Measurements from ENCODE around the gene TNIK. TPM values are rescaled to one million over a fixed set of nuclear protein-coding genes. Genes with fewer than 3 reads are reported as not detected.

Gene TNIK
- total and polyA plus RNA-seq, 2 of the 13 experiments (the other 11 are each of a cell fraction or from before 2014, with no cell fraction given) = 0.15 to 0.22 TPM

DNA sequence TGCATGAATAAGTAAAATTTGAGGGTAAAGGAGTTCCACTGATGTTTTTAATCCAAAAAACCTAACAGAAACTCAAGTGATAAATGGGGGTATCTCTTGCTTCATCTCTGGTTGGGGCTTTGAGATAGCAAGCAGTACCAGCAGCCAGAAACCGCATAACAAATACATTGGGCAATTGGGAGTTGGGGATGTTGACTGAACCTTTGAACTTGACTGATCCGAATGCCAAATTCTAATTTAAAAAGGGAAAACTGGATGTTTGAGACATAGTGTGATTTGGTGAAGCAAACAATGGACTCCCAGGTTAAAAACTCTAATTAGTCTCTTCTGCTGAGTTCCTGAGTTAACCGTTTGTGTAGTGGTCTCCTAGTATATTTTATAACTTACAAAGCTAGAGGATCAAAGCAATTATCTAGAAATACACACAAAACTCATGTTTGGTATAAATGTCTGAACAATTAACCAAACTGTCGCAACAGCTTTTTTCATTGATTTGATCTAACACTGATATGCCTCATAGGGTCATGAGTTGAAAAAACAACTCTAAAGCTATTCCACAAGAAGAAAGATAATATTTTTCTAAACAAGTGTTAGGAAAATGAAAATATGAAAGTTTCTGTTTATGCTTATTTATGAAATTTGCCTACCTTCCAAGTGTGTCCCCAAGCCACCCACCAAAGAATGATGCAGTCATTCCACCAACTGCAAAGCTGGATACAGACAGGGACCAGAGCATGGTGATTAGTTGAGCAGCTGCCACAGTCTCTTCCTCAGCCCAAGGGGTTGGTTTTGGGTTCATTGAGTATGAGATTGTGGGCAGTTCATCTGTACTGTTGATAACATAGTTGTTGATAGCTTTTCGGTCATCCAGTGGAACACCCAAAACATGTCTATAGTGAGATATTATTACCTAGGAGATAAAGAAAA, 446.1 kb downstream of the TNIK start (continued):
- TF ChIP-seq ZNF563 (CRISPR knock-in tag; IDR thresholded peaks at IDR 0.05) (no peak), ATRX (CRISPR knock-in tag; IDR thresholded peaks at IDR 0.05; ENCODE audit: borderline replicate concordance) (no peak), SMAD3 (CRISPR knock-in tag; IDR thresholded peaks at IDR 0.05) (peak; percentile 85), ZNF329 (CRISPR knock-in tag; IDR thresholded peaks at IDR 0.05; ENCODE audit: low read depth) (no peak), SCMH1 (CRISPR knock-in tag; IDR thresholded peaks at IDR 0.05; ENCODE audit: borderline replicate concordance) (no peak), TCF7 (IDR thresholded peaks at IDR 0.05; ENCODE audit: low read depth) (peak; percentile 96), ZNF451 (CRISPR knock-in tag; IDR thresholded peaks at IDR 0.05) (no peak), ZNF577 (CRISPR knock-in tag; IDR thresholded peaks at IDR 0.05; ENCODE audit: borderline replicate concordance, low read depth) (no peak), KDM1A (CRISPR knock-in tag; IDR thresholded peaks at IDR 0.05) (peak; percentile 59; the same call in 1 of the 2 replicates), PREB (CRISPR knock-in tag; IDR thresholded peaks at IDR 0.05) (no peak), FOSL1 (CRISPR knock-in tag; IDR thresholded peaks at IDR 0.05; ENCODE audit: borderline replicate concordance) (peak; percentile 57; the same call in 1 of the 2 replicates), NR0B2 (CRISPR knock-in tag; IDR thresholded peaks at IDR 0.05) (no peak), TBL1XR1 (IDR thresholded peaks at IDR 0.05; ENCODE audit: borderline replicate concordance, low read length, partially characterized antibody) (peak; percentile 89), MXD3 (CRISPR knock-in tag; IDR thresholded peaks at IDR 0.05) (no peak), ZNF343 (CRISPR knock-in tag; IDR thresholded peaks at IDR 0.05) (no peak), ZNF550 (CRISPR knock-in tag; IDR thresholded peaks at IDR 0.05; ENCODE audit: borderline replicate concordance) (no peak), ZBTB20 (CRISPR knock-in tag; IDR thresholded peaks at IDR 0.05; ENCODE audit: borderline replicate concordance, low read depth) (0 out of 2 replicates have a peak, but pooled peaks have one; percentile 40), ZNF124 (CRISPR knock-in tag; IDR thresholded peaks at IDR 0.05) (0 out of 2 replicates have a peak, but pooled peaks have one; percentile 49), NFIC (IDR thresholded peaks at IDR 0.05; ENCODE audit: low read length) (peak; percentile 99), KLF6 (CRISPR knock-in tag; IDR thresholded peaks at IDR 0.05) (no peak)
- TF ChIP-seq, protein P1, sequence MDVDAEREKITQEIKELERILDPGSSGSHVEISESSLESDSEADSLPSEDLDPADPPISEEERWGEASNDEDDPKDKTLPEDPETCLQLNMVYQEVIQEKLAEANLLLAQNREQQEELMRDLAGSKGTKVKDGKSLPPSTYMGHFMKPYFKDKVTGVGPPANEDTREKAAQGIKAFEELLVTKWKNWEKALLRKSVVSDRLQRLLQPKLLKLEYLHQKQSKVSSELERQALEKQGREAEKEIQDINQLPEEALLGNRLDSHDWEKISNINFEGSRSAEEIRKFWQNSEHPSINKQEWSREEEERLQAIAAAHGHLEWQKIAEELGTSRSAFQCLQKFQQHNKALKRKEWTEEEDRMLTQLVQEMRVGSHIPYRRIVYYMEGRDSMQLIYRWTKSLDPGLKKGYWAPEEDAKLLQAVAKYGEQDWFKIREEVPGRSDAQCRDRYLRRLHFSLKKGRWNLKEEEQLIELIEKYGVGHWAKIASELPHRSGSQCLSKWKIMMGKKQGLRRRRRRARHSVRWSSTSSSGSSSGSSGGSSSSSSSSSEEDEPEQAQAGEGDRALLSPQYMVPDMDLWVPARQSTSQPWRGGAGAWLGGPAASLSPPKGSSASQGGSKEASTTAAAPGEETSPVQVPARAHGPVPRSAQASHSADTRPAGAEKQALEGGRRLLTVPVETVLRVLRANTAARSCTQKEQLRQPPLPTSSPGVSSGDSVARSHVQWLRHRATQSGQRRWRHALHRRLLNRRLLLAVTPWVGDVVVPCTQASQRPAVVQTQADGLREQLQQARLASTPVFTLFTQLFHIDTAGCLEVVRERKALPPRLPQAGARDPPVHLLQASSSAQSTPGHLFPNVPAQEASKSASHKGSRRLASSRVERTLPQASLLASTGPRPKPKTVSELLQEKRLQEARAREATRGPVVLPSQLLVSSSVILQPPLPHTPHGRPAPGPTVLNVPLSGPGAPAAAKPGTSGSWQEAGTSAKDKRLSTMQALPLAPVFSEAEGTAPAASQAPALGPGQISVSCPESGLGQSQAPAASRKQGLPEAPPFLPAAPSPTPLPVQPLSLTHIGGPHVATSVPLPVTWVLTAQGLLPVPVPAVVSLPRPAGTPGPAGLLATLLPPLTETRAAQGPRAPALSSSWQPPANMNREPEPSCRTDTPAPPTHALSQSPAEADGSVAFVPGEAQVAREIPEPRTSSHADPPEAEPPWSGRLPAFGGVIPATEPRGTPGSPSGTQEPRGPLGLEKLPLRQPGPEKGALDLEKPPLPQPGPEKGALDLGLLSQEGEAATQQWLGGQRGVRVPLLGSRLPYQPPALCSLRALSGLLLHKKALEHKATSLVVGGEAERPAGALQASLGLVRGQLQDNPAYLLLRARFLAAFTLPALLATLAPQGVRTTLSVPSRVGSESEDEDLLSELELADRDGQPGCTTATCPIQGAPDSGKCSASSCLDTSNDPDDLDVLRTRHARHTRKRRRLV (CRISPR knock-in tag; IDR thresholded peaks at IDR 0.05) = no peak
- TF ChIP-seq, protein P2, sequence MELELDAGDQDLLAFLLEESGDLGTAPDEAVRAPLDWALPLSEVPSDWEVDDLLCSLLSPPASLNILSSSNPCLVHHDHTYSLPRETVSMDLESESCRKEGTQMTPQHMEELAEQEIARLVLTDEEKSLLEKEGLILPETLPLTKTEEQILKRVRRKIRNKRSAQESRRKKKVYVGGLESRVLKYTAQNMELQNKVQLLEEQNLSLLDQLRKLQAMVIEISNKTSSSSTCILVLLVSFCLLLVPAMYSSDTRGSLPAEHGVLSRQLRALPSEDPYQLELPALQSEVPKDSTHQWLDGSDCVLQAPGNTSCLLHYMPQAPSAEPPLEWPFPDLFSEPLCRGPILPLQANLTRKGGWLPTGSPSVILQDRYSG (CRISPR knock-in tag; IDR thresholded peaks at IDR 0.05) = no peak

Data from HepG2 (cell line).